HUES48 (cell line): ENCODE results near the gene PMM2.

Experiments
- H3K27ac ChIP-seq: one replicate; pipeline ENCODE4 v1.7.0; 2013; ENCODE audit warnings: low read depth, low read length, inconsistent platforms
- H3K27me3 ChIP-seq: 2 replicates; pipeline ENCODE4 v1.6.1; 2013; ENCODE audit warnings: mild to moderate bottlenecking, low read length; ENCODE audit not compliant: control insufficient read depth, insufficient read depth
- H3K36me3 ChIP-seq: 2 replicates; pipeline ENCODE4 v1.6.1; 2013; ENCODE audit warnings: low read length; ENCODE audit not compliant: control insufficient read depth, insufficient read depth
- H3K4me1 ChIP-seq: 2 replicates; pipeline ENCODE4 v1.6.1; 2013; ENCODE audit warnings: mild to moderate bottlenecking, low read length; ENCODE audit not compliant: control insufficient read depth, insufficient read depth
- H3K4me3 ChIP-seq: 2 replicates; pipeline ENCODE4 v1.5.1; 2013; ENCODE audit warnings: mild to moderate bottlenecking, low read depth, low read length
- H3K9ac ChIP-seq: 2 replicates; pipeline ENCODE4 v1.6.1; 2013; ENCODE audit warnings: mild to moderate bottlenecking, low read depth, low read length, moderate library complexity
- H3K9me3 ChIP-seq: 2 replicates; pipeline ENCODE4 v1.6.1; 2013; ENCODE audit warnings: low read length; ENCODE audit not compliant: control insufficient read depth, insufficient read depth

PMM2 gene

GRCh38 chr16:8882725-8883377 lies 85.2 kb downstream of the PMM2 start:
- Histone ChIP-seq H3K27ac (no peak overlapping the region), H3K36me3 (0 out of 2 replicates have a peak, but pooled peaks cover 9% of the 10 kb centered on the region), H3K9me3 (no peaks in the 10 kb centered on the region), H3K4me1 (peaks cover 20% of the 10 kb centered on the region), H3K4me3 (no peak overlapping the region), H3K9ac (no peak overlapping the region), H3K27me3 (no peaks in the 10 kb centered on the region)

- Histone ChIP-seq H3K9ac (no peak overlapping the region), H3K4me3 (no peak overlapping the region), H3K9me3 (no peaks in the 10 kb centered on the region), H3K36me3 (peaks cover 27% of the 10 kb centered on the region), H3K27ac (peak overlapping the region; percentile 31), H3K4me1 (peaks cover 10% of the 10 kb centered on the region; the same call in 1 of the 2 replicates), H3K27me3 (no peaks in the 10 kb centered on the region)
Observed at GRCh38 chr16:8885674-8886592, 88.3 kb downstream of the PMM2 start.

GRCh38 chr16:8886593-8887430 lies 89.2 kb downstream of the PMM2 start:
- Histone ChIP-seq H3K27ac (peak overlapping the region; percentile 31), H3K4me3 (no peak overlapping the region), H3K27me3 (no peaks in the 10 kb centered on the region), H3K4me1 (peaks cover 10% of the 10 kb centered on the region; the same call in 1 of the 2 replicates), H3K9me3 (no peaks in the 10 kb centered on the region), H3K9ac (no peak overlapping the region), H3K36me3 (peaks cover 35% of the 10 kb centered on the region)

- no peak overlapping the region for H3K4me3 ChIP-seq
- no peaks in the 10 kb centered on the region for H3K27me3 ChIP-seq
- peaks cover 41% of the 10 kb centered on the region for H3K36me3 ChIP-seq
- no peak overlapping the region for H3K9ac ChIP-seq
- H3K27ac ChIP-seq: no peak overlapping the region
- H3K4me1 ChIP-seq: peaks cover 10% of the 10 kb centered on the region; the same call in 1 of the 2 replicates
- no peaks in the 10 kb centered on the region for H3K9me3 ChIP-seq
Observed at GRCh38 chr16:8887431-8887765, 89.8 kb downstream of the PMM2 start.

- no peaks in the 10 kb centered on the region for H3K9me3 ChIP-seq
- H3K36me3 ChIP-seq: peaks cover 48% of the 10 kb centered on the region
- peaks cover 10% of the 10 kb centered on the region; the same call in 1 of the 2 replicates for H3K4me1 ChIP-seq
- no peak overlapping the region for H3K9ac ChIP-seq
- H3K27ac ChIP-seq: no peak overlapping the region
- no peak overlapping the region for H3K4me3 ChIP-seq
- no peaks in the 10 kb centered on the region for H3K27me3 ChIP-seq
Observed at GRCh38 chr16:8887952-8888560, 90.4 kb downstream of the PMM2 start.

GRCh38 chr16:8888951-8889892 lies 91.6 kb downstream of the PMM2 start:
- no peak overlapping the region for H3K27ac ChIP-seq
- H3K4me3 ChIP-seq: no peak overlapping the region
- H3K4me1 ChIP-seq: peaks cover 10% of the 10 kb centered on the region; the same call in 1 of the 2 replicates
- no peak overlapping the region for H3K9ac ChIP-seq
- H3K36me3 ChIP-seq: peaks cover 60% of the 10 kb centered on the region
- H3K27me3 ChIP-seq: no peaks in the 10 kb centered on the region
- no peaks in the 10 kb centered on the region for H3K9me3 ChIP-seq

- H3K9me3 ChIP-seq: no peaks in the 10 kb centered on the region
- no peak overlapping the region for H3K9ac ChIP-seq
- H3K27ac ChIP-seq: no peak overlapping the region
- peaks cover 68% of the 10 kb centered on the region for H3K36me3 ChIP-seq
- H3K4me3 ChIP-seq: no peak overlapping the region
- peaks cover 10% of the 10 kb centered on the region; the same call in 1 of the 2 replicates for H3K4me1 ChIP-seq
- H3K27me3 ChIP-seq: no peaks in the 10 kb centered on the region
Observed at GRCh38 chr16:8889893-8890548, 92.4 kb downstream of the PMM2 start.

GRCh38 chr16:8890549-8890921 lies 92.9 kb downstream of the PMM2 start:
- Histone ChIP-seq H3K27ac (no peak overlapping the region), H3K27me3 (no peaks in the 10 kb centered on the region), H3K4me3 (no peak overlapping the region), H3K9me3 (no peaks in the 10 kb centered on the region), H3K4me1 (peaks cover 8% of the 10 kb centered on the region; the same call in 1 of the 2 replicates), H3K36me3 (peaks cover 73% of the 10 kb centered on the region), H3K9ac (no peak overlapping the region)

GRCh38 chr16:8892101-8892575 lies 94.5 kb downstream of the PMM2 start:
- H3K4me1 ChIP-seq: no peaks in the 10 kb centered on the region
- no peaks in the 10 kb centered on the region for H3K27me3 ChIP-seq
- no peak overlapping the region for H3K4me3 ChIP-seq
- H3K27ac ChIP-seq: no peak overlapping the region
- H3K9ac ChIP-seq: no peak overlapping the region
- H3K36me3 ChIP-seq: peaks cover 87% of the 10 kb centered on the region
- H3K9me3 ChIP-seq: no peaks in the 10 kb centered on the region
